ENCODE data around the gene MACF1.

DNA sequence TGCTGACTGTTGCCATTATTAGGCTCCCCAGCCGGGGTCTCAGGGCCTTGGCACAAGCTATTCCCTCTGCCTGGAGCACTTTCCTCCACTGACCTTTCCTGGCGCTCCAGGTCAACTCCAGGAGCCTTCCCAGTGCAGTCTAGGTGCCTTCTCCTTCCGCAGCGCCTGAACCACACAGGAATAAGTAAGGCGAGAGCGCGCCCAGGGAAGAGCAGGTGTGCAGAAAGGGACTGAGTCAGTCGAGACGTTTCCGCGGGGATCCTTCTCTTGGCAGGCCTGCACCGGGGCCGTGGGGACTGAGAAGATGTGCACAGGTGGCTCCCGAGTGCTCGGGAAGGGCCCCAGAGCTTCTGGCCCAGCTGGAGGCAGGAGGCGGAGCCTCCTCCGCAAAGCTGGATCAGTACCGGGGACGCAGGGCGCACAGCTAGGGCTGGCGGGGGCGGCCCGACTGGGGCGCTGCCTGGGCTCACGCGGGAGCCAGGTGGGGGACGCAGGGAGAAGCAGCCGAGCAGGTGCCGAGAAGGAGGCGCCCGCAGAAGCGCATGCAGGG is 286.2 kb downstream of the MACF1 start:
- TF ChIP-seq, protein P1, sequence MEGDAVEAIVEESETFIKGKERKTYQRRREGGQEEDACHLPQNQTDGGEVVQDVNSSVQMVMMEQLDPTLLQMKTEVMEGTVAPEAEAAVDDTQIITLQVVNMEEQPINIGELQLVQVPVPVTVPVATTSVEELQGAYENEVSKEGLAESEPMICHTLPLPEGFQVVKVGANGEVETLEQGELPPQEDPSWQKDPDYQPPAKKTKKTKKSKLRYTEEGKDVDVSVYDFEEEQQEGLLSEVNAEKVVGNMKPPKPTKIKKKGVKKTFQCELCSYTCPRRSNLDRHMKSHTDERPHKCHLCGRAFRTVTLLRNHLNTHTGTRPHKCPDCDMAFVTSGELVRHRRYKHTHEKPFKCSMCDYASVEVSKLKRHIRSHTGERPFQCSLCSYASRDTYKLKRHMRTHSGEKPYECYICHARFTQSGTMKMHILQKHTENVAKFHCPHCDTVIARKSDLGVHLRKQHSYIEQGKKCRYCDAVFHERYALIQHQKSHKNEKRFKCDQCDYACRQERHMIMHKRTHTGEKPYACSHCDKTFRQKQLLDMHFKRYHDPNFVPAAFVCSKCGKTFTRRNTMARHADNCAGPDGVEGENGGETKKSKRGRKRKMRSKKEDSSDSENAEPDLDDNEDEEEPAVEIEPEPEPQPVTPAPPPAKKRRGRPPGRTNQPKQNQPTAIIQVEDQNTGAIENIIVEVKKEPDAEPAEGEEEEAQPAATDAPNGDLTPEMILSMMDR (IDR thresholded peaks at IDR 0.05), result no peak
- no peak for TF ChIP-seq EP300 (IDR thresholded peaks at IDR 0.05)
- no peak for TF ChIP-seq POLR2A (IDR thresholded peaks at IDR 0.05)
